H4 (cell line): ENCODE measurements around the gene PAX5. TPM values are rescaled to one million over a fixed set of nuclear protein-coding genes. Genes with fewer than 3 reads are reported as not detected.

Experiments
- DNase-seq: peaks from one replicate; pipeline ENCODE4 v3.0.0-alpha.2; 2015; ENCODE audit warnings: low spot score
- total RNA-seq: library from RNA; depleted of rRNA; stranded (reverse); fragments of >200 nt; shearing (Covaris generic); gene quantifications from 2 replicates; pipeline ENCODE4 v1.2.3, GENCODE V29; 2014

Gene PAX5
- total RNA-seq, 1 experiment from 2014 or later: not detected

GRCh38 chr9:37025071-37025822 lies 8.8 kb downstream of the PAX5 start:
- DNase-seq: no peak

GRCh38 chr9:37017546-37017945 lies 16.5 kb downstream of the PAX5 start:
- DNase-seq: no peak

GRCh38 chr9:37011530-37011929 lies 22.5 kb downstream of the PAX5 start:
- no peak for DNase-seq

DNA sequence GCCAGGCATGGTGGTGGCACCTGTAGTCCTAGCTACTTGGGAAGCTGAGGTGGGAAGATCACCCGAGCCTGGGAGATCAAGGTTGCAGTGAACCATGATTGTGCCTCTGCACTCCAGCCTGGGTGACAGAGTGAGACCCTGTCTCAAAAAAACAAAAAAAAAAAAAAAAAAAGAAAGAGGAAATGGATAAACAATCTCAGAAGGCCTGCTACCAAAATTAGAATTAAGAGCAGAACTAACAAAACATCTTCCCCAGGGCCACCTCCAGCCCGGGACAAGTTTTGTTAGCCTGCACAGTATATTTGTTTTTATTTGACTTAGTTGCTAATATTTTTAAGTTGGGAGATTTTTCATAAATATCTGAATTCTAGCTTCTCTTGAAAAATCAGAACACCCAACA lies 23.1 kb downstream of the PAX5 start:
- DNase-seq: no peak

DNA sequence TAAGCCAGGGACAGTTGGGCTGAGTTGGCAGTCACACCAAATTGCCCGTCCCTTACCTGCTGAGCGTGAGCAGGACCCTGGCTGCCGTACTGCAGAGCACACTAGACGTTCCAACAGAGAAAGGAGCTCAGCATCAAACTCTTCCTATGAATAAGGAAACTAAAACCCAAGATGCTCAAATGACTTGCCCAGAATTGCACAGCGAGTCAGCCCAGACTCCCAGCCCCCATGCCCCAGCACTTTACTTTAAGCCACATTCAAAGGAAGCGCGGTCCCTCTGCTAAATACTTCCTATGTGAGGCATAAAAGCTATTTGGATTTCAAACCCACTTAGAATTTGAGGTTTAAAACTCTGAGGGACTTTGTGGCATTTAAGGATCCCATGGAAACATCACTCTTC lies 23.9 kb downstream of the PAX5 start:
- no peak for DNase-seq

DNA sequence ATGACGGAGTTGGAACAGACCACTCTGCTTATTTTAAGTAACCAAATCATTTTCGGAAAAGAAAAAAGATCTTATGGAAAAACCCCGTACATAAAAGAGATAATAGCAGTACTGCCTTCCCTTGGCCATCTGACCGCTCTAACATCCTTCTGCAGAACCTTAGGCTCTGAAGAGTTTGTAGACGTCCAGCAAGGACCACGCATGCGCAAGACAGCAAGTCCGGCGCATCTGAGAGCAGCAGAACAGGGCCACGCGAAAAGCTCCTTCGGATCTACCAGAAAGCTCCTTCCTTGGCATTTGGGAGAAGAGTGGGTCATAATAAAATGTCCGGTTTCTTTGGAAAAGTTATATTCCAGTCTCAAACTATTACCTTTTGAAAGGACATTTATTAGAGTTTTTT lies 26.8 kb downstream of the PAX5 start:
- DNase-seq: no peak

- DNase-seq: no peak
Measured at GRCh38 chr9:37005517-37006140, 28.4 kb downstream of the PAX5 start.

GRCh38 chr9:37004424-37004935 lies 29.6 kb downstream of the PAX5 start:
- no peak for DNase-seq

- no peak for DNase-seq
Measured at GRCh38 chr9:37002413-37003217, 31.5 kb downstream of the PAX5 start.

DNA sequence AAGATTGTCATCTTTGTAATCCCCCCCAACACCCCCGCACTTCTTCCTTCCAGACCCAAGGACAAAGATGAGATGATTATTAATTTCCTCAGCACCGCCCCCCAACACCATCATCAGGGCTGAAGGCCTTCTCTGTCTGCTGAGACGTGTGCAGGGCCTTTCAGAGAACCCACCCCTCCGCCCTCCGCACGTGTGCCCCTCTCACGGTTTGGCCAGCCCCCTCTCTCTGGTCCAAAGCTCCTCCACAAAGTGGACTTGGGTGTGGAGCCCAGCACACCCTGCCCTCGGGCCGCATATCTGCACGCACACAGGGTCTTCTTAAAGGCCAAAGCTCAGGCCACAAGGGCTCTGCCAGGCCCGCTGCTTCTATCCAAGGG lies 32.0 kb downstream of the PAX5 start:
- no peak for DNase-seq

DNA sequence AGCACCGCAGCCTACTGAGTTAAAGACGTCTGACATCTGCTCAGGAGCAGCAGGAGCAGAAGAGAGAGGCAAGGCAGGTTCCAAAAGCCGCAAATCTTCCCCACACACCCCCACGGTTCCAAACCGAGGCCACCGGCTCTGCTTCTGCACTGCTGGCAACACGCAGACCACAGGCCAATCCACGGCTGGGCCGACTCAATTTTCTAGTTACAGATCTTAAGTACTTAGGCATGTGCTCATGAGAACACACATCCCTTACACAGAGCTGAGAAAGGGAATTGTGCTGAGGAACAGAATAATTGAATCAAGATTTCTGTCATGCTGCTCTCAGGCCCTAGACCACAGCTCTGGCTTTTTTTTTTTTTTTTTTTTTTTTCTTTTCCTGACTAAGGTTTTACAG lies 32.6 kb downstream of the PAX5 start:
- no peak for DNase-seq

- DNase-seq: peak; percentile 3
Measured at GRCh38 chr9:36999728-37000333, 34.2 kb downstream of the PAX5 start.

- DNase-seq: no peak
Measured at GRCh38 chr9:36997414-36997813, 36.7 kb downstream of the PAX5 start.

DNA sequence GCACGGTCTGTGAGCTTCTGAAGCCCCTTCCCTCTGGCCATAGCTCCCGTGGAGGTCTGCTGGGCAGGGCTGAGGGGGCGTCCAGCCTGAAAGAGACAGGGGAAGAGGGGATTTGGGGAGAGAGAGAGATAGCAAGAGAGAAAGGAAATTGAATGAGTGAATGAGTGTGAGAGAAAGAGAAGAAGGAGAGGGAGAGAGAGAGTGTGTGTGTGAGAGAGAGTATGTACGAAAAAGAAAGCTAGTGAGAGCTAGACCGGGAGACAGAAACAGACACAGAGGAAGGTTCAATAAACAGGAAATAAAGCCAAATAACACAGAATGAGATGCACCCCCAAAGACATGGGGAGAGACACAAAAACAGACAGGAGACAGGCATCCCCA lies 37.4 kb downstream of the PAX5 start:
- DNase-seq: no peak

DNA sequence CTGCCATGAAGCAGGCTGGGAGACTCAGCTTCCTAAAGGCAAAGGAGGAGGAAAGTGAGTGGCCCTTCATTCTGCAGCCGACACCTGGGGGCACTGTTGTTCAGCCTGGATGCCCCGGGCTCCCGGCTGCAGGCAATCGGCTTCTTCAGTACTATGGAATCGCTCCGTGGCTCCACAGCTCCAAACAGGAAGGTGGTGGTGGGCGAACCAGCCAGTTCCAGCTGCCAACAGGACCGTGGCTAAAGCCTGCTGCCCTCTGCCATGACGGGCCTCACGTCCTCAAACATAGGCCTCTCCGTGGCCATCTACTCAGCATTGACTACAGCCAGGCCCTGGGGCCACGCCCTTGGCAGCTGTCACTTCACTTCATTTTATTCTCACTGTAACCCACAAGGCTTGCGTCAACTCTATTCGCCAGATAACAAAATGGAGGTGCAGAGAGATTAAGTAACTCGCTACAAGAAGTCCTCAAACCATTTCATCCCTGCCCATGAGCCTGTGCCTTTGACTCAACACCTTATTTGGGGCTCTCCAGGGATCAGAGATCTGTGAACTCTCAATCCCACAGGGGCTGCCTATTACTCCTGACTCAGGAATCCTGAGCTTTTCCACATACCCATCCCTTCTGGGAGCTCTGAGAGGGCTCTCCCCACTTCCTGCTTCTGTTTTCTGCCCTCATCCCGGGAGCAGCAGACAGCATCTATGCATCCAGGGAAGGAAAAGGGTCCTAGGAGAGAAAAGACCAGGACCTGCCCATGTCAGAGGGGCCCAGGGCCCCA lies 38.0 kb downstream of the PAX5 start:
- DNase-seq: peak; percentile 63

DNA sequence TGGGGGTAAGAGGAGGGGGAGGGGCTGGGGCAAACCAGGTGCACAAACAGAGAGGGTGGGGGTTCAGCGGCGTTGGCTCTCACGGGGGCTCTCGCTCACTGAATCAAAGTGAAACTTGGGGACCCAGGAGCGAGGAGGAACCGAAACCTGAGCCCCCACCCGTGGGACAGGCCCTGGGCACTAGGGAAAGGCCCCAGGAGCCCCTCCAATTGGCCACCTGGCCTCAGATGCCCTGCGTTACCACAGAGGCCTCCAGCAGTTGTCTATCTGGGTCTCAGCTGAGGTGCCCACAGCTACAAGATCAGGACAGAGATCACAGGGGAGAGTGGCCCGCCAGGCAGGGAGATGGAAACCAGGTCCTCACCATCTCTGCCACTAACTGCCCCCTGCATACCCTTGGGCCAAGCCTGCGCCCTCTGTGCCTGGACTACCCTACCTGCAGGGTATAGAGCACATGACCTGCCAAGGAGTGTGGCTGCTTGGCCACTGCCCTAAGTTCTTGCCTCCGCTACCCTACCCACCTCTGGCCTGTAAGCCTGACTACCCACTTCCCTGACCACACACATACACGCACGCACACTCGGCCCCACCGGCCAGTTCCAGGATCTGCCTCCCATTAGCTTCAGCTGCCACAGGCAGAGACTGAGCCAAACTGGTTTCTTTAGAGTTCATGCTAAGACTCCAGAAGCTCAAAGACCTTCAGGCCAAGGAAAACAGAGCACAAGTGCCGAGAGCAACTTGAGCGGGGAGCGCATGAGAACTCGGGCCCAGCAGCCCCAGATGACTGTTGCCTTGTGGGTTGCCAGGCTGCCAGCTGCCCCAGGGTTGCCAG lies 39.9 kb downstream of the PAX5 start:
- no peak for DNase-seq

GRCh38 chr9:36992501-36993316 lies 41.4 kb downstream of the PAX5 start:
- DNase-seq: no peak

DNA sequence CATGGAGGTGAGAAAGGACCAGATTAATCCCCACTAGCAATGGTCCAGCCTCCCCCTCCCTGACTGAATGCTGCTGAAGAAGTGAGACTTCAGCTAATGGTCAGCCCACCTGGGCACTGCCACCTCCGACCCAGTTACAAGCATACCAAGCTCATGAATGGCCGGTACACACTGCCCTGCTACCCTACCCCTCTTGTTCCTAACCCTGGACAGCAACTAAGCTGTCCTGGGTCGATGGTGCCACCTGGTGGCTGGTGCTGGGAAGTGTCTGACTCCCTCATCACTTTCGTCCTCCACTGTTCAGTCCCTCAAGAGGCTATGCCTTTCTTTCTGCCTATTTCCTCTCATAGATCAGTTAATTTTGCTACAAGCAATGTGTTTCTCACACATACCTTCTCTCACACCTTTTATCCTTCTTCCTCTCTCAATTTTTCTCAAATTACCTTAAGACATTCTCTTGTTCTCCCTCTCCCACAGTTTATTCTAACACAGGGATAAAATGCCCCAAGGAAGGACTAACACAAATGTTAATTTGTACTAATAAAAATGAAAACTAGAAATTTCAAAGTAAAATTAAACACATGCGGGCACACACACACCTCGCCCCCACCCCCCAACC lies 42.4 kb downstream of the PAX5 start:
- no peak for DNase-seq

- DNase-seq: no peak
Measured at GRCh38 chr9:36988848-36989247, 45.2 kb downstream of the PAX5 start.
